ENCODE results near the gene FAM98B.

Gene FAM98B

GRCh38 chr15:38464675-38465074, 10.7 kb downstream of the FAM98B start:
- H4K8ac ChIP-seq (ENCODE audit: low read depth, low read length), result no peak overlapping the region
- no peaks in the 10 kb centered on the region for H3K27me3 ChIP-seq (ENCODE audit: insufficient read depth, low read length, poor library complexity)
- no peaks in the 10 kb centered on the region for H3K4me1 ChIP-seq (ENCODE audit: control insufficient read depth, low read depth, low read length)
- H3K18ac ChIP-seq (ENCODE audit: low read length), result no peak overlapping the region
- H2BK15ac ChIP-seq (replicated peaks; ENCODE audit: low read depth), result no peak overlapping the region
- H3K4me3 ChIP-seq (ENCODE audit: low read length), result no peak overlapping the region
- H3K4ac ChIP-seq (ENCODE audit: low read depth, low read length), result no peak overlapping the region
- H2BK120ac ChIP-seq (ENCODE audit: low read depth, low read length), result no peak overlapping the region
- H3K9ac ChIP-seq (ENCODE audit: low read length), result no peak overlapping the region
- H3K27ac ChIP-seq (ENCODE audit: low read depth, low read length), result no peak overlapping the region
- H3K79me2 ChIP-seq (ENCODE audit: control insufficient read depth, insufficient read depth, low read length), result peaks cover 7% of the 10 kb centered on the region
- no peak overlapping the region for H2BK5ac ChIP-seq (ENCODE audit: low read length)
- no peak overlapping the region for H4K5ac ChIP-seq (ENCODE audit: low read length)
- WGBS (ENCODE audit: extremely low coverage, insufficient coverage, low lambda C conversion rate), result no CpG with 5 or more reads among the region's 4 CpGs
- no peak for DNase-seq
- no peak overlapping the region for H3K56ac ChIP-seq (ENCODE audit: low read length)
- H3K79me1 ChIP-seq (ENCODE audit: low read length), result peaks cover 4% of the 10 kb centered on the region
- no peak overlapping the region for H3K23ac ChIP-seq (ENCODE audit: low read length)
- H3K4me2 ChIP-seq (ENCODE audit: low read length), result no peak overlapping the region
- no peaks in the 10 kb centered on the region for H3K36me3 ChIP-seq (ENCODE audit: control insufficient read depth, insufficient read depth, low read length)
- H2AK5ac ChIP-seq (ENCODE audit: low read length), result no peak overlapping the region

GRCh38 chr15:38470816-38471215, 16.9 kb downstream of the FAM98B start:
- Histone ChIP-seq H4K5ac (ENCODE audit: low read length) (no peak overlapping the region), H2BK15ac (replicated peaks; ENCODE audit: low read depth) (no peak overlapping the region), H4K8ac (ENCODE audit: low read depth, low read length) (no peak overlapping the region), H3K23ac (ENCODE audit: low read length) (no peak overlapping the region), H3K4me1 (ENCODE audit: control insufficient read depth, low read depth, low read length) (no peaks in the 10 kb centered on the region), H3K36me3 (ENCODE audit: control insufficient read depth, insufficient read depth, low read length) (peaks cover 1% of the 10 kb centered on the region), H3K4me3 (ENCODE audit: low read length) (no peak overlapping the region), H3K79me1 (ENCODE audit: low read length) (peaks cover 1% of the 10 kb centered on the region), H3K18ac (ENCODE audit: low read length) (no peak overlapping the region), H3K79me2 (ENCODE audit: control insufficient read depth, insufficient read depth, low read length) (no peaks in the 10 kb centered on the region), H2BK5ac (ENCODE audit: low read length) (no peak overlapping the region), H3K27ac (ENCODE audit: low read depth, low read length) (no peak overlapping the region), H3K4ac (ENCODE audit: low read depth, low read length) (no peak overlapping the region), H3K27me3 (ENCODE audit: insufficient read depth, low read length, poor library complexity) (no peaks in the 10 kb centered on the region), H2BK120ac (ENCODE audit: low read depth, low read length) (no peak overlapping the region), H3K4me2 (ENCODE audit: low read length) (no peak overlapping the region), H3K56ac (ENCODE audit: low read length) (no peak overlapping the region), H2AK5ac (ENCODE audit: low read length) (no peak overlapping the region), H3K9ac (ENCODE audit: low read length) (no peak overlapping the region)
- no peak for DNase-seq
- WGBS (ENCODE audit: extremely low coverage, insufficient coverage, low lambda C conversion rate), result no CpG with 5 or more reads among the region's 1 CpG

- H2AK5ac ChIP-seq (ENCODE audit: low read length), result no peak overlapping the region
- no peak overlapping the region for H3K23ac ChIP-seq (ENCODE audit: low read length)
- no peak overlapping the region for H4K8ac ChIP-seq (ENCODE audit: low read depth, low read length)
- no peak for DNase-seq
- H2BK120ac ChIP-seq (ENCODE audit: low read depth, low read length), result no peak overlapping the region
- H3K4me3 ChIP-seq (ENCODE audit: low read length), result no peak overlapping the region
- no CpG with 5 or more reads among the region's 2 CpGs for whole genome bisulfite sequencing (ENCODE audit: extremely low coverage, insufficient coverage, low lambda C conversion rate)
- H3K4ac ChIP-seq (ENCODE audit: low read depth, low read length), result no peak overlapping the region
- no peak overlapping the region for H3K9ac ChIP-seq (ENCODE audit: low read length)
- no peaks in the 10 kb centered on the region for H3K27me3 ChIP-seq (ENCODE audit: insufficient read depth, low read length, poor library complexity)
- no peak overlapping the region for H2BK15ac ChIP-seq (replicated peaks; ENCODE audit: low read depth)
- H3K56ac ChIP-seq (ENCODE audit: low read length), result no peak overlapping the region
- H2BK5ac ChIP-seq (ENCODE audit: low read length), result no peak overlapping the region
- H3K36me3 ChIP-seq (ENCODE audit: control insufficient read depth, insufficient read depth, low read length), result peaks cover 1% of the 10 kb centered on the region
- H3K79me2 ChIP-seq (ENCODE audit: control insufficient read depth, insufficient read depth, low read length), result no peaks in the 10 kb centered on the region
- H3K4me1 ChIP-seq (ENCODE audit: control insufficient read depth, low read depth, low read length), result no peaks in the 10 kb centered on the region
- H3K18ac ChIP-seq (ENCODE audit: low read length), result no peak overlapping the region
- no peak overlapping the region for H4K5ac ChIP-seq (ENCODE audit: low read length)
- no peaks in the 10 kb centered on the region for H3K79me1 ChIP-seq (ENCODE audit: low read length)
- no peak overlapping the region for H3K4me2 ChIP-seq (ENCODE audit: low read length)
- H3K27ac ChIP-seq (ENCODE audit: low read depth, low read length), result no peak overlapping the region
Observed at GRCh38 chr15:38471974-38472373, 18.0 kb downstream of the FAM98B start.

GRCh38 chr15:38474155-38474757, 20.3 kb downstream of the FAM98B start:
- no peak overlapping the region for H3K4me2 ChIP-seq (ENCODE audit: low read length)
- no peak overlapping the region for H3K4ac ChIP-seq (ENCODE audit: low read depth, low read length)
- no peak overlapping the region for H4K8ac ChIP-seq (ENCODE audit: low read depth, low read length)
- no peak overlapping the region for H2AK5ac ChIP-seq (ENCODE audit: low read length)
- no peak overlapping the region for H2BK15ac ChIP-seq (replicated peaks; ENCODE audit: low read depth)
- H3K56ac ChIP-seq (ENCODE audit: low read length), result no peak overlapping the region
- H3K4me3 ChIP-seq (ENCODE audit: low read length), result no peak overlapping the region
- H3K79me1 ChIP-seq (ENCODE audit: low read length), result no peaks in the 10 kb centered on the region
- no CpG with 5 or more reads among the region's 4 CpGs for WGBS (ENCODE audit: extremely low coverage, insufficient coverage, low lambda C conversion rate)
- DNase-seq, result peak; percentile 66
- H4K5ac ChIP-seq (ENCODE audit: low read length), result no peak overlapping the region
- no peak overlapping the region for H2BK5ac ChIP-seq (ENCODE audit: low read length)
- peaks cover 1% of the 10 kb centered on the region for H3K36me3 ChIP-seq (ENCODE audit: control insufficient read depth, insufficient read depth, low read length)
- no peak overlapping the region for H3K23ac ChIP-seq (ENCODE audit: low read length)
- H3K18ac ChIP-seq (ENCODE audit: low read length), result no peak overlapping the region
- no peak overlapping the region for H3K27ac ChIP-seq (ENCODE audit: low read depth, low read length)
- H3K4me1 ChIP-seq (ENCODE audit: control insufficient read depth, low read depth, low read length), result no peaks in the 10 kb centered on the region
- H3K79me2 ChIP-seq (ENCODE audit: control insufficient read depth, insufficient read depth, low read length), result no peaks in the 10 kb centered on the region
- no peaks in the 10 kb centered on the region for H3K27me3 ChIP-seq (ENCODE audit: insufficient read depth, low read length, poor library complexity)
- H2BK120ac ChIP-seq (ENCODE audit: low read depth, low read length), result no peak overlapping the region
- no peak overlapping the region for H3K9ac ChIP-seq (ENCODE audit: low read length)

GRCh38 chr15:38475361-38475760, 21.4 kb downstream of the FAM98B start:
- Histone ChIP-seq H3K23ac (ENCODE audit: low read length) (no peak overlapping the region), H3K27ac (ENCODE audit: low read depth, low read length) (no peak overlapping the region), H2BK120ac (ENCODE audit: low read depth, low read length) (no peak overlapping the region), H2BK5ac (ENCODE audit: low read length) (no peak overlapping the region), H3K4ac (ENCODE audit: low read depth, low read length) (no peak overlapping the region), H3K4me2 (ENCODE audit: low read length) (no peak overlapping the region), H3K79me1 (ENCODE audit: low read length) (no peaks in the 10 kb centered on the region), H4K5ac (ENCODE audit: low read length) (no peak overlapping the region), H3K18ac (ENCODE audit: low read length) (no peak overlapping the region), H2AK5ac (ENCODE audit: low read length) (no peak overlapping the region), H3K36me3 (ENCODE audit: control insufficient read depth, insufficient read depth, low read length) (peaks cover 1% of the 10 kb centered on the region), H3K9ac (ENCODE audit: low read length) (no peak overlapping the region), H4K8ac (ENCODE audit: low read depth, low read length) (no peak overlapping the region), H3K56ac (ENCODE audit: low read length) (no peak overlapping the region), H3K4me3 (ENCODE audit: low read length) (no peak overlapping the region), H3K27me3 (ENCODE audit: insufficient read depth, low read length, poor library complexity) (no peaks in the 10 kb centered on the region), H3K79me2 (ENCODE audit: control insufficient read depth, insufficient read depth, low read length) (no peaks in the 10 kb centered on the region), H2BK15ac (replicated peaks; ENCODE audit: low read depth) (no peak overlapping the region), H3K4me1 (ENCODE audit: control insufficient read depth, low read depth, low read length) (no peaks in the 10 kb centered on the region)
- no peak for DNase-seq
- WGBS (ENCODE audit: extremely low coverage, insufficient coverage, low lambda C conversion rate), result no CpG with 5 or more reads among the region's 2 CpGs

- Histone ChIP-seq H2AK5ac (ENCODE audit: low read length) (no peak overlapping the region), H4K8ac (ENCODE audit: low read depth, low read length) (no peak overlapping the region), H3K9ac (ENCODE audit: low read length) (no peak overlapping the region), H3K36me3 (ENCODE audit: control insufficient read depth, insufficient read depth, low read length) (peaks cover 1% of the 10 kb centered on the region), H3K4ac (ENCODE audit: low read depth, low read length) (no peak overlapping the region), H2BK120ac (ENCODE audit: low read depth, low read length) (no peak overlapping the region), H3K56ac (ENCODE audit: low read length) (no peak overlapping the region), H3K79me1 (ENCODE audit: low read length) (no peaks in the 10 kb centered on the region), H3K27ac (ENCODE audit: low read depth, low read length) (no peak overlapping the region), H3K23ac (ENCODE audit: low read length) (no peak overlapping the region), H3K4me3 (ENCODE audit: low read length) (no peak overlapping the region), H3K18ac (ENCODE audit: low read length) (no peak overlapping the region), H4K5ac (ENCODE audit: low read length) (no peak overlapping the region), H2BK15ac (replicated peaks; ENCODE audit: low read depth) (no peak overlapping the region), H3K27me3 (ENCODE audit: insufficient read depth, low read length, poor library complexity) (no peaks in the 10 kb centered on the region), H3K4me2 (ENCODE audit: low read length) (no peak overlapping the region), H2BK5ac (ENCODE audit: low read length) (no peak overlapping the region), H3K4me1 (ENCODE audit: control insufficient read depth, low read depth, low read length) (no peaks in the 10 kb centered on the region), H3K79me2 (ENCODE audit: control insufficient read depth, insufficient read depth, low read length) (no peaks in the 10 kb centered on the region)
- DNase-seq, result no peak
- WGBS (ENCODE audit: extremely low coverage, insufficient coverage, low lambda C conversion rate), result no CpG with 5 or more reads among the region's 1 CpG
Observed at GRCh38 chr15:38476120-38476519, 22.2 kb downstream of the FAM98B start.

All from mesendoderm (in vitro differentiated cells).